Spleen (tissue), 11 donors: Measurements from ENCODE around the gene DYNLRB2. TPM values are rescaled to one million over a fixed set of nuclear protein-coding genes. Genes with fewer than 3 reads are reported as not detected.

ENCODE experiments used
- DNase-seq: peaks from one replicate; pipeline ENCODE4 v3.0.0-alpha.2; 2020
- H3K27ac ChIP-seq, 8 donors: fragments of 200-600 bp; sonication (generic) in 7 of 8; 1 replicate in 4 of 8; 2 replicates in 4 of 8; pipeline versions ENCODE4 v1.5.0 to v1.8.0; 2016 to 2021; ENCODE audit warnings: inconsistent platforms in 4 of 8, mild to moderate bottlenecking in 4 of 8, moderate library complexity in 1 of 8
- H3K27me3 ChIP-seq, 7 donors: fragments of 200-600 bp; sonication (generic) in 6 of 7; replicated peaks in 1 of 7; 1 replicate in 4 of 7; 2 replicates in 3 of 7; pipeline versions ENCODE4 v1.5.0 to v1.8.0; 2016 to 2021; ENCODE audit warnings: inconsistent platforms in 3 of 7, mild to moderate bottlenecking in 1 of 7
- H3K36me3 ChIP-seq, 6 donors: fragments of 200-600 bp; sonication (generic) in 5 of 6; 1 replicate in 4 of 6; 2 replicates in 2 of 6; pipeline versions ENCODE4 v1.5.0 to v1.8.0; 2016 to 2021; ENCODE audit warnings: inconsistent platforms in 2 of 6
- H3K4me1 ChIP-seq, 6 donors: fragments of 200-600 bp; sonication (generic) in 5 of 6; 1 replicate in 3 of 6; 2 replicates in 3 of 6; pipeline versions ENCODE4 v1.5.0 to v1.8.0; 2016 to 2021; ENCODE audit warnings: inconsistent platforms in 3 of 6
- H3K4me3 ChIP-seq, 8 donors: fragments of 200-600 bp; sonication (generic) in 7 of 8; 1 replicate in 4 of 8; 2 replicates in 4 of 8; pipeline versions ENCODE4 v1.5.0 to v1.8.0; 2016 to 2021; ENCODE audit warnings: inconsistent platforms in 4 of 8, mild to moderate bottlenecking in 4 of 8, moderate library complexity in 2 of 8
- H3K9me3 ChIP-seq, 8 donors: fragments of 200-600 bp; sonication (generic) in 7 of 8; 1 replicate in 4 of 8; 2 replicates in 4 of 8; pipeline versions ENCODE4 v1.5.0 to v1.8.0; 2016 to 2021; ENCODE audit warnings: inconsistent platforms in 4 of 8
- CTCF ChIP-seq, 11 experiments: fragments of 200-600 bp in 7 of 11; fragments of 450-650 bp in 4 of 11; sonication (generic) in 4 of 11; IDR thresholded peaks in 8 of 11; conservative IDR thresholded peaks in 3 of 11; 1 replicate in 7 of 11; 2 replicates in 4 of 11; pipeline versions ENCODE4 v1.4.0 to v1.8.0; 2016 to 2021; ENCODE audit warnings: antibody characterized with exemption in 11 of 11, inconsistent platforms in 4 of 11, mild to moderate bottlenecking in 1 of 11
- POLR2A ChIP-seq, 3 donors: fragments of 450-650 bp; IDR thresholded peaks; one replicate each; pipeline ENCODE4 v1.5.1; 2017; ENCODE audit warnings: antibody characterized with exemption in 3 of 3, mild to moderate bottlenecking in 1 of 3
- POLR2AphosphoS5 ChIP-seq, 3 donors: sonication (generic); formaldehyde crosslinking; IDR thresholded peaks; one replicate each; pipeline ENCODE4 v1.5.1; 2017; ENCODE audit warnings: antibody characterized with exemption in 3 of 3
- WGBS, 5 donors: extraction: QIAGEN DNeasy Blood & Tissue Kit in 3 of 5; methylation state at CpG; one replicate each; pipeline versions ENCODE4 v1.1.5 to v1.1.7; 2013 to 2018; 5-methylcytosine and 5-hydroxymethylcytosine counted together
- intact Hi-C: fragments of 100-400 bp; cut with DNase I; formaldehyde crosslinking; loops from one replicate; pipeline ENCODE4 v1.15.0; 2023; ENCODE audit warnings: low total_unique reads
- polyA plus RNA-seq, 3 donors: library from polyadenylated mRNA; stranded (reverse); fragments of 200-250 nt; gene quantifications; one replicate each; pipeline ENCODE4 v1.2.1, GENCODE V29; 2013
- total RNA-seq, 7 donors: library from RNA; depleted of rRNA in 3 of 7; stranded (reverse); fragments of >200 nt in 3 of 7; fragmentation: NEBNext Ultra II Directional in 4 of 7; extraction: Animal tissue kit (Norgen Biotek cat#: 25700) in 4 of 7; gene quantifications; one replicate each; pipeline versions ENCODE4 v1.1.0 to v1.2.1, GENCODE V29; 2016 to 2021
- donor health status: healthy with polysubstance abuse.
- donor health status: DM: no; HTN: no; CAD: no; lungs with moderate emphysema.
- donor health status: DM: no; HTN: no; CAD: no.
- donor health status: Bipolar disorder and iron deficiency.
- donor health status: healthy.
- donor health status: DM: no; HTN: no; CAD: no.
- donor health status: DM: yes; HTN: yes; CAD: no.

DYNLRB2 gene
- total and polyA plus RNA-seq, 10 donors = 0.35 to 5.9 (median 1.1) TPM; not detected in 5

GRCh38 chr16:80503107-80503506 lies 37.7 kb upstream of the DYNLRB2 start:
- 66 to 88% (median 79%) methylated on average over 2 of the region's 2 CpGs for WGBS, 5 donors
- intact Hi-C loops = no loop called here
- Histone ChIP-seq H3K27me3 (peaks cover 0 to under 1% (median 0%) of the 10 kb centered on the region in 7 donors), H3K36me3 (no peaks in the 10 kb centered on the region), H3K9me3 (peaks cover 0 to 14% (median 3%) of the 10 kb centered on the region in 8 donors), H3K4me1 (no peaks in the 10 kb centered on the region), H3K27ac (peak overlapping the region in 1 of 8 donors; percentile 21), H3K4me3 (no peak overlapping the region)
- DNase-seq = no peak
- TF ChIP-seq CTCF (IDR thresholded peaks at IDR 0.05 in 8 of 11, conservative IDR thresholded peaks at IDR 0.05 in 3 of 11) (no peak), POLR2AphosphoS5 (IDR thresholded peaks at IDR 0.05) (no peak)

- TF ChIP-seq CTCF (IDR thresholded peaks at IDR 0.05 in 8 of 11, conservative IDR thresholded peaks at IDR 0.05 in 3 of 11) (no peak), POLR2AphosphoS5 (IDR thresholded peaks at IDR 0.05) (no peak), POLR2A (IDR thresholded peaks at IDR 0.05) (no peak)
- Histone ChIP-seq H3K9me3 (peaks cover 0 to 4% (median under 1%) of the 10 kb centered on the region in 8 donors), H3K4me1 (no peaks in the 10 kb centered on the region), H3K36me3 (no peaks in the 10 kb centered on the region), H3K27ac (peak overlapping the region in 2 of 8 donors; percentile 30 to 55), H3K27me3 (peaks cover 0 to 22% (median 0%) of the 10 kb centered on the region in 7 donors), H3K4me3 (no peak overlapping the region)
- no peak for DNase-seq
- WGBS, 5 donors = 69 to 85% (median 79%) methylated on average over 4 of the region's 4 CpGs
- intact Hi-C loops = no loop called here
These were observed 33.3 kb upstream of the DYNLRB2 start for GRCh38 chr16:80507538-80507937.

GRCh38 chr16:80509872-80510271 lies 30.9 kb upstream of the DYNLRB2 start:
- no peak overlapping the region for H3K27ac ChIP-seq
- intact Hi-C loops = no loop called here
- H3K27me3 ChIP-seq = peaks cover 0 to 22% (median 0%) of the 10 kb centered on the region in 7 donors
- H3K4me3 ChIP-seq = no peak overlapping the region
- H3K9me3 ChIP-seq = no peaks in the 10 kb centered on the region
- WGBS, 5 donors = 23 to 33% (median 27%) methylated on average over 5 to 6 of the region's 6 CpGs
- H3K4me1 ChIP-seq = no peaks in the 10 kb centered on the region
- no peak for DNase-seq
- no peak for TF ChIP-seq POLR2AphosphoS5 (IDR thresholded peaks at IDR 0.05)
- no peak for TF ChIP-seq POLR2A (IDR thresholded peaks at IDR 0.05)
- no peak for TF ChIP-seq CTCF (IDR thresholded peaks at IDR 0.05 in 8 of 11, conservative IDR thresholded peaks at IDR 0.05 in 3 of 11)
- H3K36me3 ChIP-seq = no peaks in the 10 kb centered on the region

DNA sequence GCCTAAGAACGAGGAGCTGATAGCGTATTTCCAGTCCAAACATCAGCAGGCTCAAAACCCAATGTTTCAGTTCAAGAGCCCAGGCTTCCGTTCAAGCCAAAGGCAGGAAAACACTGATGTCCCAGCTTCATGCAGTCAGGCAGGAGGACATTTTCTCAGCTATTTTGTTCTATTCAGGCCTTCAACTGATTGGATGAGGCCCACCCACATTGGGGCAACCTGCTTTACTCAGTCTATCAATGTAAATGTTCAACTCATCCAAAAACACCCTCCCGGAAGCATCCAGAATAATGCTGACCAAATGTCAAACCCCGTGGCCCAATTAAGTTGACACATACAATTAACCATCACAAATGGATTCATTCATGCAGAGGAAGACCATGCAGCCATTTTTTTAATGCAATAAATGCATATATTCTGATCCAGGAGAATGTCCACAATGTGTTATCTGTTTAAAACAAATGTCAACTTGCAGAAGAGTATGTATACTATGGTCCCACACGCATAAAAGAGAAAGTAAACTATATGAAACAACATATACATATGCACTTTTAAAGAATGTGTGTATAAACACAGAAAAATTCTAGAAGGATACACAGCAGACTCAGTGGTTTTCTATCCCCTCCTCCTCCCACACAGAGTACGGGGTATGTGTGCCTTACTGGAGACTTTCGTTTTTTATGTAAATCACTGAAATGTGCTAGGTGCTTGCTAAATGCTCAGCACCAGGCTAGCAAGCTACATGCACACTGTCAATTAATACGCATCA lies 28.8 kb upstream of the DYNLRB2 start:
- 84 to 93% (median 91%) methylated on average over 9 of the region's 9 CpGs for WGBS, 5 donors
- Histone ChIP-seq H3K27ac (no peak overlapping the region), H3K9me3 (no peaks in the 10 kb centered on the region), H3K4me1 (no peaks in the 10 kb centered on the region), H3K27me3 (peaks cover 0 to 22% (median 0%) of the 10 kb centered on the region in 7 donors), H3K4me3 (no peak overlapping the region), H3K36me3 (no peaks in the 10 kb centered on the region)
- intact Hi-C loops = no loop called here
- no peak for DNase-seq
- TF ChIP-seq CTCF (IDR thresholded peaks at IDR 0.05 in 8 of 11, conservative IDR thresholded peaks at IDR 0.05 in 3 of 11) (no peak), POLR2A (IDR thresholded peaks at IDR 0.05) (no peak), POLR2AphosphoS5 (IDR thresholded peaks at IDR 0.05) (no peak)
